HEK293 (cell line): ENCODE results near the gene LAMB2.

Experiments
- CTCF ChIA-PET: fragments of 350-600 bp; formaldehyde crosslinking; extraction: SDS; loops from one replicate; lab custom pipeline; 2021; ENCODE audit warnings: antibody characterized with exemption; lab: Yijun Ruan, JAX
- POLR2A ChIA-PET: fragments of 300-600 bp; formaldehyde crosslinking; extraction: SDS; loops from one replicate; lab custom pipeline; 2020; ENCODE audit warnings: antibody characterized with exemption, inconsistent platforms; lab: Yijun Ruan, JAX
- H3K27ac ChIP-seq: fragments of 200-500 bp; sonication (Bioruptor generic); 2 replicates; pipeline ENCODE4 v1.5.1; 2014; ENCODE audit warnings: low read depth, low read length, control low read depth, inconsistent platforms; ENCODE audit errors: extremely low read depth
- H3K36me3 ChIP-seq, 2 experiments: fragments of 200-500 bp in 1 of 2; sonication (Bioruptor generic) in 1 of 2; 1 replicate in 1 of 2; 2 replicates in 1 of 2; pipeline ENCODE4 v1.5.1; 2014 to 2017; ENCODE audit warnings: inconsistent platforms in 2 of 2, low read length in 2 of 2; ENCODE audit not compliant: control insufficient read depth in 2 of 2, insufficient read depth in 1 of 2
- H3K4me1 ChIP-seq: fragments of 200-500 bp; sonication (Bioruptor generic); 2 replicates; pipeline ENCODE4 v1.5.1; 2014; ENCODE audit warnings: mild to moderate bottlenecking, low read length, inconsistent platforms; ENCODE audit not compliant: control insufficient read depth, insufficient read depth
- H3K4me3 ChIP-seq: 2 replicates; pipeline ENCODE4 v1.5.1; 2011; ENCODE audit warnings: low read depth, mild to moderate bottlenecking, control low read depth, low read length, moderate library complexity
- H3K9me3 ChIP-seq: fragments of 200-500 bp; sonication (Bioruptor generic); 2 replicates; pipeline ENCODE4 v1.5.1; 2014; ENCODE audit warnings: low read depth, low read length, inconsistent platforms; ENCODE audit not compliant: control insufficient read depth, insufficient read depth
- HOXC10 ChIP-seq: sonication (generic); formaldehyde crosslinking; IDR thresholded peaks from 2 replicates; pipeline ENCODE4 v1.8.1; 2023; ENCODE audit warnings: mild to moderate bottlenecking, missing genetic modification reagents
- KLF16 ChIP-seq: fragments of 450-650 bp; formaldehyde crosslinking; IDR thresholded peaks from 2 replicates; pipeline ENCODE4 v1.5.1; 2017; ENCODE audit warnings: missing biosample characterization, missing genetic modification characterization
- OVOL3 ChIP-seq: fragments of 450-650 bp; formaldehyde crosslinking; IDR thresholded peaks from 2 replicates; pipeline ENCODE4 v1.5.1; 2016; ENCODE audit warnings: missing biosample characterization, missing genetic modification characterization
- SP2 ChIP-seq: fragments of 450-650 bp; formaldehyde crosslinking; IDR thresholded peaks from 2 replicates; pipeline ENCODE4 v1.5.1; 2016; ENCODE audit warnings: missing biosample characterization, missing genetic modification characterization
- ZBTB48 ChIP-seq: fragments of 450-650 bp; formaldehyde crosslinking; IDR thresholded peaks from 2 replicates; pipeline ENCODE4 v1.5.1; 2016; ENCODE audit warnings: missing biosample characterization, missing genetic modification characterization
- ZNF112 ChIP-seq: fragments of 450-650 bp; formaldehyde crosslinking; IDR thresholded peaks from 2 replicates; pipeline ENCODE4 v1.5.0; 2017; ENCODE audit warnings: missing biosample characterization, missing genetic modification characterization
- ZNF140 ChIP-seq: fragments of 450-650 bp; formaldehyde crosslinking; IDR thresholded peaks from 2 replicates; pipeline ENCODE4 v1.5.1; 2016; ENCODE audit warnings: missing biosample characterization, missing genetic modification characterization
- ZNF184 ChIP-seq: fragments of 450-650 bp; IDR thresholded peaks from 2 replicates; pipeline ENCODE4 v1.5.1; 2018; ENCODE audit warnings: missing biosample characterization, mild to moderate bottlenecking, missing genetic modification characterization
- ZNF221 ChIP-seq: fragments of 450-650 bp; formaldehyde crosslinking; IDR thresholded peaks from 2 replicates; pipeline ENCODE4 v1.5.1; 2017; ENCODE audit warnings: missing biosample characterization, missing genetic modification characterization, borderline replicate concordance
- ZNF366 ChIP-seq: fragments of 450-650 bp; formaldehyde crosslinking; conservative IDR thresholded peaks from 2 replicates; pipeline ENCODE4 v1.5.1; 2016; ENCODE audit warnings: missing biosample characterization, missing genetic modification characterization
- ZNF404 ChIP-seq: fragments of 450-650 bp; formaldehyde crosslinking; IDR thresholded peaks from 2 replicates; pipeline ENCODE4 v1.5.1; 2017; ENCODE audit warnings: missing biosample characterization, missing genetic modification characterization
- ZNF48 ChIP-seq: fragments of 450-650 bp; formaldehyde crosslinking; IDR thresholded peaks from 2 replicates; pipeline ENCODE4 v1.5.1; 2016; ENCODE audit warnings: missing biosample characterization, missing genetic modification characterization
- ZNF510 ChIP-seq: fragments of 450-650 bp; formaldehyde crosslinking; IDR thresholded peaks from 2 replicates; pipeline ENCODE4 v1.5.1; 2018; ENCODE audit warnings: mild to moderate bottlenecking, missing genetic modification characterization, missing biosample characterization; ENCODE audit not compliant: insufficient replicate concordance
- ZNF558 ChIP-seq: fragments of 450-650 bp; formaldehyde crosslinking; IDR thresholded peaks from 2 replicates; pipeline ENCODE4 v1.5.1; 2016; ENCODE audit warnings: missing biosample characterization, missing genetic modification characterization
- ZNF610 ChIP-seq: fragments of 450-650 bp; formaldehyde crosslinking; IDR thresholded peaks from 2 replicates; pipeline ENCODE4 v1.5.1; 2016; ENCODE audit warnings: missing biosample characterization, missing genetic modification characterization, borderline replicate concordance
- ZNF623 ChIP-seq: fragments of 450-650 bp; formaldehyde crosslinking; IDR thresholded peaks from 2 replicates; pipeline ENCODE4 v1.5.1; 2016; ENCODE audit warnings: missing biosample characterization, missing genetic modification characterization
- TF ChIP-seq, protein P1 (sequence below): fragments of 450-650 bp; formaldehyde crosslinking; IDR thresholded peaks from 2 replicates; pipeline ENCODE4 v1.5.1; 2016; ENCODE audit warnings: missing biosample characterization, missing genetic modification characterization
- TF ChIP-seq, protein P2 (sequence below): fragments of 450-650 bp; formaldehyde crosslinking; IDR thresholded peaks from 2 replicates; pipeline ENCODE4 v1.5.1; 2016; ENCODE audit warnings: missing biosample characterization, missing genetic modification characterization
- TF ChIP-seq, protein P3 (sequence below): fragments of 450-650 bp; formaldehyde crosslinking; IDR thresholded peaks from 2 replicates; pipeline ENCODE4 v1.5.1; 2017; ENCODE audit warnings: missing biosample characterization, mild to moderate bottlenecking, missing genetic modification characterization, moderate library complexity
- TF ChIP-seq, protein P4 (sequence below): fragments of 450-650 bp; formaldehyde crosslinking; IDR thresholded peaks from 2 replicates; pipeline ENCODE4 v1.5.1; 2016; ENCODE audit warnings: missing biosample characterization, missing genetic modification characterization
- TF ChIP-seq, protein P5 (sequence below): fragments of 450-650 bp; formaldehyde crosslinking; IDR thresholded peaks from 2 replicates; pipeline ENCODE4 v1.5.1; 2016; ENCODE audit warnings: missing biosample characterization, missing genetic modification characterization
- TF ChIP-seq, protein P6 (sequence below): fragments of 450-650 bp; formaldehyde crosslinking; IDR thresholded peaks from 2 replicates; pipeline ENCODE4 v1.5.1; 2017; ENCODE audit warnings: missing biosample characterization, missing genetic modification characterization

The LAMB2 gene

DNA sequence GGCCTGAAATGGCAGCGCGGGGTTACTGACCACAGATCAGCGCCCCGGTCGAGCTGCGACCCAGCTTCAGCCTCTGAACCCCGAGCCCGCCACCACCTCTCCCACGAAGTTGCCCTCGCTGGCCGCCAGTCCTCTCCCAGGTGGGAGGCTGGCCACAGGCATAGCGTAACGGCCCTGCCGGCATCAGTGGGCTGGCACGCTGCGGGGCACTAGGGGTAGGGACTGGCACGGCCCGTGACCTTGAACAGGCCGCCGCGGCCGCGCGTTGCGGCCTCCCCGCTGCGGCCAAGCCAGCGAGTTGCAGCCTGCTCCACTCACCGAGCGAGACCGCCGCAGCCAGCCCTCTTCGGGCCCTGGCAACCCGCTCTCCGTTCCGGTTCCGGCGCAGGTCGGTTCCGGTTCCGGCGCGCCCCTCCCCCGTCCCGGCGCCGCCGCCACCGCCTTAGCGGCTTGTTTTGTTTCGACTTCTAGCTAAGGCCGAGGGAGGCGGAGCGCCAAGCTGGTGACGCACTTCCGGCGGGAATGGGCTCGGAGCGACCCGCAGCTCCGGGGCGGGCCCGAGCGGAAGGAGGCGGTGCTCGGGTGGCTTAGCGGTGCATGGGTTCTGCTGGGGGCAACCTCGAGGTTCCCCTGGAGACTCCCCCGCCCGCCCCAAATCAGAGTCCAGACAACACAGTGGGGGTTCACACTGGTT is 12.3 kb downstream of the LAMB2 start, which contains the start of gene USP19 (continued):
- TF ChIP-seq OVOL3 (tag by site-specific recombination) = peak; percentile 64; the same call in 1 of the 2 replicates
- peak; percentile 59; the same call in 1 of the 2 replicates for TF ChIP-seq KLF16
- TF ChIP-seq, protein P1, sequence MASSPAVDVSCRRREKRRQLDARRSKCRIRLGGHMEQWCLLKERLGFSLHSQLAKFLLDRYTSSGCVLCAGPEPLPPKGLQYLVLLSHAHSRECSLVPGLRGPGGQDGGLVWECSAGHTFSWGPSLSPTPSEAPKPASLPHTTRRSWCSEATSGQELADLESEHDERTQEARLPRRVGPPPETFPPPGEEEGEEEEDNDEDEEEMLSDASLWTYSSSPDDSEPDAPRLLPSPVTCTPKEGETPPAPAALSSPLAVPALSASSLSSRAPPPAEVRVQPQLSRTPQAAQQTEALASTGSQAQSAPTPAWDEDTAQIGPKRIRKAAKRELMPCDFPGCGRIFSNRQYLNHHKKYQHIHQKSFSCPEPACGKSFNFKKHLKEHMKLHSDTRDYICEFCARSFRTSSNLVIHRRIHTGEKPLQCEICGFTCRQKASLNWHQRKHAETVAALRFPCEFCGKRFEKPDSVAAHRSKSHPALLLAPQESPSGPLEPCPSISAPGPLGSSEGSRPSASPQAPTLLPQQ (tag by site-specific recombination) = 0 out of 2 replicates have a peak, but pooled peaks have one; percentile 39
- peak; percentile 94 for TF ChIP-seq SP2 (tag by site-specific recombination)
- no peak for TF ChIP-seq ZNF112 (tag by site-specific recombination)
- no peak for TF ChIP-seq ZNF558 (tag by site-specific recombination)

DNA sequence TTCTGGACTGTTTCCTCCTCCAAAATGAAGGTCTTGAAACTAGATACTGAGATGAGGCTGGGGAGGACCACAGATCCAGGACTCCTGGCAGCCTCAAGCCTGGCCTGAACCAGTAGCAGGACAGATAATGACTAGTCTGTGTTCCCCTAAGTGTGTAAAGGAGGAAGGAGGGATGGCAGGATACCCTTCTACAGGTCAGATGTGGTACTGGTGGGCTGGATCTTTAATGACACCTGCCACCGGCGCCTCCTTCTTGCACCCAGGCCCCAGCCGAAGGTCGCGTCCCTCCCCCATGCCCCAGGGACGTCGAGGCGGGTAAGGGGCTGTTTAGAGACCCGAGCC is 12.8 kb downstream of the LAMB2 start:
- TF ChIP-seq ZNF510 (no peak), ZNF404 (tag by site-specific recombination) (no peak), ZBTB48 (tag by site-specific recombination) (no peak)
- TF ChIP-seq, protein P2, sequence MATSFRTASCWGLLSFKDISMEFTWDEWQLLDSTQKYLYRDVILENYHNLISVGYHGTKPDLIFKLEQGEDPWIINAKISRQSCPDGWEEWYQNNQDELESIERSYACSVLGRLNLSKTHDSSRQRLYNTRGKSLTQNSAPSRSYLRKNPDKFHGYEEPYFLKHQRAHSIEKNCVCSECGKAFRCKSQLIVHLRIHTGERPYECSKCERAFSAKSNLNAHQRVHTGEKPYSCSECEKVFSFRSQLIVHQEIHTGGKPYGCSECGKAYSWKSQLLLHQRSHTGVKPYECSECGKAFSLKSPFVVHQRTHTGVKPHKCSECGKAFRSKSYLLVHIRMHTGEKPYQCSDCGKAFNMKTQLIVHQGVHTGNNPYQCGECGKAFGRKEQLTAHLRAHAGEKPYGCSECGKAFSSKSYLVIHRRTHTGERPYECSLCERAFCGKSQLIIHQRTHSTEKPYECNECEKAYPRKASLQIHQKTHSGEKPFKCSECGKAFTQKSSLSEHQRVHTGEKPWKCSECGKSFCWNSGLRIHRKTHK (tag by site-specific recombination) = no peak
- Histone ChIP-seq H3K27ac (peak overlapping the region; percentile 69), H3K36me3 (peaks cover 13 to 85% of the 10 kb centered on the region in 2 experiments; a peak in 2 of 3 replicates), H3K9me3 (no peaks in the 10 kb centered on the region), H3K4me3 (peak overlapping the region; percentile 99), H3K4me1 (peaks cover 6% of the 10 kb centered on the region; the same call in 1 of the 2 replicates)
- POLR2A ChIA-PET = interaction anchor here (1.0 to 2.8 kb wide), 6 partner anchors 10 to 91 kb away, joined by 5 to 31 read pairs (median 14); partner anchors contain the start of genes IMPDH2, LAMB2, QARS1 and QRICH1
- CTCF ChIA-PET = interaction anchor here (0.7 to 1.0 kb wide), 3 partner anchors 36 to 334 kb away, joined by 3 to 4 read pairs (median 4); no protein-coding TSS in a partner anchor

DNA sequence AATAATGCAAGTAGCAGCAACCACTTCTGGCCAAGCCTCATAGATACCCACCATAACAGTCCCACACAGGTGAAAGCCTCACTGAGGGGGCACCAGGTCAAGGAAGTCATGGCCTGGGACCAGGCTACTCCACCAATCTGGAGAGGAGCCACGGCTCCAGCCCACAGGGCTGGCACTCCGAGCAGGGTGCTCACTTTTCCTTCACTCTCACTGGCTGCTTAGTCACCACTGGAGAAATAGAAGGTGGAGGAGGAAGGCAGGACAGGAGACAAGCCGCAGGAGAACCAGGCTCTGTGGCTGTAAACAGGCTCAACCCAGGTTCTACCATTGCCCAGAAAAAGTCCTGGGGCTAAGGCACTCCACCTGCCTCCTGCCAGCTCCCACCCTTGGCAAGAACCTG is 13.4 kb downstream of the LAMB2 start:
- CTCF ChIA-PET = interaction anchor here (0.7 kb wide), 2 partner anchors 213 to 335 kb away, joined by 3 to 4 read pairs; no protein-coding TSS in a partner anchor
- no peak for TF ChIP-seq ZNF184 (tag by site-specific recombination)
- TF ChIP-seq, protein P2 (tag by site-specific recombination) = no peak
- TF ChIP-seq, protein P3, sequence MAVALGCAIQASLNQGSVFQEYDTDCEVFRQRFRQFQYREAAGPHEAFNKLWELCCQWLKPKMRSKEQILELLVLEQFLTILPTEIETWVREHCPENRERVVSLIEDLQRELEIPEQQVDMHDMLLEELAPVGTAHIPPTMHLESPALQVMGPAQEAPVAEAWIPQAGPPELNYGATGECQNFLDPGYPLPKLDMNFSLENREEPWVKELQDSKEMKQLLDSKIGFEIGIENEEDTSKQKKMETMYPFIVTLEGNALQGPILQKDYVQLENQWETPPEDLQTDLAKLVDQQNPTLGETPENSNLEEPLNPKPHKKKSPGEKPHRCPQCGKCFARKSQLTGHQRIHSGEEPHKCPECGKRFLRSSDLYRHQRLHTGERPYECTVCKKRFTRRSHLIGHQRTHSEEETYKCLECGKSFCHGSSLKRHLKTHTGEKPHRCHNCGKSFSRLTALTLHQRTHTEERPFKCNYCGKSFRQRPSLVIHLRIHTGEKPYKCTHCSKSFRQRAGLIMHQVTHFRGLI (tag by site-specific recombination) = no peak
- TF ChIP-seq, protein P4, sequence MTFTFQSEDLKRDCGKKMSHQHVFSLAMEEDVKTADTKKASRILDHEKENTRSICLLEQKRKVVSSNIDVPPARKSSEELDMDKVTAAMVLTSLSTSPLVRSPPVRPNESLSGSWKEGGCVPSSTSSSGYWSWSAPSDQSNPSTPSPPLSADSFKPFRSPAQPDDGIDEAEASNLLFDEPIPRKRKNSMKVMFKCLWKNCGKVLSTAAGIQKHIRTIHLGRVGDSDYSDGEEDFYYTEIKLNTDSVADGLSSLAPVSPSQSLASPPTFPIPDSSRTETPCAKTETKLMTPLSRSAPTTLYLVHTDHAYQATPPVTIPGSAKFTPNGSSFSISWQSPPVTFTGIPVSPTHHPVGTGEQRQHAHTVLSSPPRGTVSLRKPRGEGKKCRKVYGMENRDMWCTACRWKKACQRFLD (tag by site-specific recombination) = no peak
- no peak for TF ChIP-seq ZNF610 (tag by site-specific recombination)
- no peak for TF ChIP-seq HOXC10 (CRISPR knock-in tag)
- TF ChIP-seq ZNF623 = no peak
- no peak for TF ChIP-seq ZNF48 (tag by site-specific recombination)
- TF ChIP-seq, protein P5, sequence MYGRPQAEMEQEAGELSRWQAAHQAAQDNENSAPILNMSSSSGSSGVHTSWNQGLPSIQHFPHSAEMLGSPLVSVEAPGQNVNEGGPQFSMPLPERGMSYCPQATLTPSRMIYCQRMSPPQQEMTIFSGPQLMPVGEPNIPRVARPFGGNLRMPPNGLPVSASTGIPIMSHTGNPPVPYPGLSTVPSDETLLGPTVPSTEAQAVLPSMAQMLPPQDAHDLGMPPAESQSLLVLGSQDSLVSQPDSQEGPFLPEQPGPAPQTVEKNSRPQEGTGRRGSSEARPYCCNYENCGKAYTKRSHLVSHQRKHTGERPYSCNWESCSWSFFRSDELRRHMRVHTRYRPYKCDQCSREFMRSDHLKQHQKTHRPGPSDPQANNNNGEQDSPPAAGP (tag by site-specific recombination) = no peak
- no peak for TF ChIP-seq ZNF221 (tag by site-specific recombination)
- TF ChIP-seq, protein P6, sequence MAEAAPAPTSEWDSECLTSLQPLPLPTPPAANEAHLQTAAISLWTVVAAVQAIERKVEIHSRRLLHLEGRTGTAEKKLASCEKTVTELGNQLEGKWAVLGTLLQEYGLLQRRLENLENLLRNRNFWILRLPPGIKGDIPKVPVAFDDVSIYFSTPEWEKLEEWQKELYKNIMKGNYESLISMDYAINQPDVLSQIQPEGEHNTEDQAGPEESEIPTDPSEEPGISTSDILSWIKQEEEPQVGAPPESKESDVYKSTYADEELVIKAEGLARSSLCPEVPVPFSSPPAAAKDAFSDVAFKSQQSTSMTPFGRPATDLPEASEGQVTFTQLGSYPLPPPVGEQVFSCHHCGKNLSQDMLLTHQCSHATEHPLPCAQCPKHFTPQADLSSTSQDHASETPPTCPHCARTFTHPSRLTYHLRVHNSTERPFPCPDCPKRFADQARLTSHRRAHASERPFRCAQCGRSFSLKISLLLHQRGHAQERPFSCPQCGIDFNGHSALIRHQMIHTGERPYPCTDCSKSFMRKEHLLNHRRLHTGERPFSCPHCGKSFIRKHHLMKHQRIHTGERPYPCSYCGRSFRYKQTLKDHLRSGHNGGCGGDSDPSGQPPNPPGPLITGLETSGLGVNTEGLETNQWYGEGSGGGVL (tag by site-specific recombination) = no peak
- TF ChIP-seq ZNF140 (tag by site-specific recombination) = no peak
- no peak for TF ChIP-seq ZNF366

More for the DNA sequence above, 13.4 kb downstream of the LAMB2 start:
- POLR2A ChIA-PET = interaction anchor here (2.8 kb wide), 1 partner anchor 13 kb away, joined by 26 read pairs; the partner anchor contains the start of gene QARS1
- peaks cover 14 to 85% of the 10 kb centered on the region in 2 experiments; a peak in 2 of 3 replicates for H3K36me3 ChIP-seq
- H3K4me1 ChIP-seq = peaks cover 6% of the 10 kb centered on the region; the same call in 1 of the 2 replicates
- peak overlapping the region; percentile 69 for H3K27ac ChIP-seq
- H3K4me3 ChIP-seq = peak overlapping the region; percentile 99
- H3K9me3 ChIP-seq = no peaks in the 10 kb centered on the region
